DOHH2 (cell line): ENCODE data around the gene NCOR2.

Experiments
- H3F3A ChIP-seq: fragments of 200-600 bp; sonication (generic), shearing (Covaris generic); 2 replicates; pipeline ENCODE4 v1.6.0; 2016; ENCODE audit warnings: antibody characterized with exemption, mild to moderate bottlenecking; ENCODE audit not compliant: control insufficient read depth, insufficient read depth
- H3K27ac ChIP-seq: fragments of 200-600 bp; sonication (generic); 2 replicates; pipeline ENCODE4 v1.5.1; 2014; ENCODE audit warnings: low read depth, mild to moderate bottlenecking, low read length, moderate library complexity
- H3K27me3 ChIP-seq: fragments of 200-600 bp; sonication (generic); 2 replicates; pipeline ENCODE4 v1.6.1; 2014; ENCODE audit warnings: mild to moderate bottlenecking, low read length, mixed read lengths; ENCODE audit not compliant: control insufficient read depth
- H3K36me3 ChIP-seq: fragments of 200-600 bp; sonication (generic); 2 replicates; pipeline ENCODE4 v1.6.1; 2014; ENCODE audit warnings: mild to moderate bottlenecking, low read length, moderate library complexity, mixed read lengths; ENCODE audit not compliant: control insufficient read depth
- H3K4me1 ChIP-seq: fragments of 200-600 bp; sonication (generic); 2 replicates; pipeline ENCODE4 v1.6.1; 2014; ENCODE audit warnings: mild to moderate bottlenecking, low read length, mixed read lengths; ENCODE audit not compliant: control insufficient read depth
- H3K4me2 ChIP-seq: fragments of 200-600 bp; sonication (generic); 2 replicates; pipeline ENCODE4 v1.6.0; 2014; ENCODE audit warnings: mild to moderate bottlenecking, low read length, moderate library complexity
- H3K4me3 ChIP-seq: fragments of 200-600 bp; sonication (generic); 2 replicates; pipeline ENCODE4 v1.5.1; 2014; ENCODE audit warnings: mild to moderate bottlenecking, low read length, mixed read lengths
- H3K79me2 ChIP-seq: fragments of 200-600 bp; sonication (generic); 2 replicates; pipeline ENCODE4 v1.6.1; 2014; ENCODE audit warnings: mild to moderate bottlenecking, low read length, mixed read lengths; ENCODE audit not compliant: control insufficient read depth
- H3K9me2 ChIP-seq: fragments of 200-600 bp; sonication (generic); replicated peaks from 2 replicates; pipeline ENCODE4 v1.6.1; 2014; ENCODE audit warnings: mild to moderate bottlenecking, low read length, mixed read lengths; ENCODE audit not compliant: control insufficient read depth
- H3K9me3 ChIP-seq: fragments of 200-600 bp; sonication (generic); 2 replicates; pipeline ENCODE4 v1.6.1; 2014; ENCODE audit warnings: antibody characterized with exemption, low read length, mixed read lengths; ENCODE audit not compliant: control insufficient read depth, insufficient read depth
- H4K20me1 ChIP-seq: fragments of 200-600 bp; sonication (generic); 2 replicates; pipeline ENCODE4 v1.6.0; 2014; ENCODE audit warnings: low read depth, mild to moderate bottlenecking, antibody characterized with exemption, low read length, moderate library complexity; ENCODE audit not compliant: control insufficient read depth, insufficient read depth
- CTCF ChIP-seq: fragments of 200-600 bp; sonication (generic); IDR thresholded peaks from one replicate; pipeline ENCODE4 v1.5.1; 2014; ENCODE audit warnings: antibody characterized with exemption, mild to moderate bottlenecking, low read depth, low read length; ENCODE audit not compliant: poor library complexity, severe bottlenecking
- EZH2phosphoT487 ChIP-seq: fragments of 200-600 bp; sonication (generic); IDR thresholded peaks from 2 replicates; pipeline ENCODE4 v1.6.1; 2017; ENCODE audit warnings: borderline replicate concordance, mild to moderate bottlenecking, antibody characterized with exemption, low read length, moderate library complexity, mixed read lengths

The NCOR2 gene

GRCh38 chr12:124525455-124525854 lies 42.0 kb downstream of the NCOR2 start:
- no peak for TF ChIP-seq EZH2phosphoT487
- H3K79me2 ChIP-seq = peaks cover 44% of the 10 kb centered on the region
- no peaks in the 10 kb centered on the region for H3K4me1 ChIP-seq
- H4K20me1 ChIP-seq = 0 out of 2 replicates have a peak, but pooled peaks cover 14% of the 10 kb centered on the region
- H3K27me3 ChIP-seq = no peaks in the 10 kb centered on the region
- no peaks in the 10 kb centered on the region for H3K9me2 ChIP-seq
- no peak overlapping the region for H3K27ac ChIP-seq
- H3K9me3 ChIP-seq = no peaks in the 10 kb centered on the region
- H3K4me2 ChIP-seq = no peak overlapping the region
- H3K36me3 ChIP-seq = no peaks in the 10 kb centered on the region
- no peaks in the 10 kb centered on the region for H3F3A ChIP-seq
- no peak overlapping the region for H3K4me3 ChIP-seq

- Histone ChIP-seq H3K9me2 (no peaks in the 10 kb centered on the region), H3K79me2 (peaks cover 47% of the 10 kb centered on the region), H3K27ac (no peak overlapping the region), H4K20me1 (peaks cover 18% of the 10 kb centered on the region; the same call in 1 of the 2 replicates), H3K9me3 (no peaks in the 10 kb centered on the region), H3K36me3 (no peaks in the 10 kb centered on the region), H3K4me1 (no peaks in the 10 kb centered on the region), H3K27me3 (no peaks in the 10 kb centered on the region), H3K4me3 (no peak overlapping the region), H3K4me2 (no peak overlapping the region), H3F3A (no peaks in the 10 kb centered on the region)
- no peak for TF ChIP-seq CTCF
- TF ChIP-seq EZH2phosphoT487 = no peak
These were observed 43.0 kb downstream of the NCOR2 start for GRCh38 chr12:124524231-124524925.

- Histone ChIP-seq H3K4me3 (no peak overlapping the region), H3K9me3 (no peaks in the 10 kb centered on the region), H3K79me2 (peaks cover 55% of the 10 kb centered on the region), H4K20me1 (peaks cover 18% of the 10 kb centered on the region; the same call in 1 of the 2 replicates), H3K4me2 (no peak overlapping the region), H3K9me2 (no peaks in the 10 kb centered on the region), H3K27ac (no peak overlapping the region), H3K27me3 (no peaks in the 10 kb centered on the region), H3K4me1 (no peaks in the 10 kb centered on the region), H3K36me3 (no peaks in the 10 kb centered on the region), H3F3A (no peaks in the 10 kb centered on the region)
- TF ChIP-seq CTCF (no peak), EZH2phosphoT487 (no peak)
These were observed 44.3 kb downstream of the NCOR2 start for GRCh38 chr12:124523071-124523470.

- H3K9me2 ChIP-seq = no peaks in the 10 kb centered on the region
- TF ChIP-seq CTCF (no peak), EZH2phosphoT487 (no peak)
- no peaks in the 10 kb centered on the region for H3K36me3 ChIP-seq
- no peaks in the 10 kb centered on the region for H3F3A ChIP-seq
- no peaks in the 10 kb centered on the region for H3K27me3 ChIP-seq
- peaks cover 53% of the 10 kb centered on the region for H3K79me2 ChIP-seq
- no peak overlapping the region for H3K27ac ChIP-seq
- no peak overlapping the region for H3K4me3 ChIP-seq
- no peaks in the 10 kb centered on the region for H3K9me3 ChIP-seq
- H4K20me1 ChIP-seq = peaks cover 11% of the 10 kb centered on the region; the same call in 1 of the 2 replicates
- no peaks in the 10 kb centered on the region for H3K4me1 ChIP-seq
- no peak overlapping the region for H3K4me2 ChIP-seq
These were observed 46.5 kb downstream of the NCOR2 start for GRCh38 chr12:124520907-124521306.
